SK-N-SH treated with all-trans-retinoic acid at 6 μM for 48 hours (cell line): ENCODE results near the gene TOR1A.

ENCODE experiments used
- ATAC-seq: fragments of 200-7000 bp; cut with Tn5 transposase; 3 replicates; pipeline ENCODE4 v1.9.1; 2020; ENCODE audit warnings: mild to moderate bottlenecking, moderate library complexity
- ARNTL ChIP-seq: fragments of 450-650 bp; formaldehyde crosslinking; IDR thresholded peaks from 2 replicates; pipeline ENCODE4 v1.5.0; 2020; ENCODE audit warnings: low read depth, mild to moderate bottlenecking, moderate library complexity, borderline replicate concordance
- BACH2 ChIP-seq: fragments of 250-450 bp; sonication (Bioruptor Pico); IDR thresholded peaks from 2 replicates; pipeline ENCODE4 v1.9.0; 2021; ENCODE audit warnings: mild to moderate bottlenecking, borderline replicate concordance
- CSDC2 ChIP-seq: fragments of 250-450 bp; sonication (Bioruptor Pico); IDR thresholded peaks from 2 replicates; pipeline ENCODE4 v1.5.0; 2020; ENCODE audit warnings: mild to moderate bottlenecking, moderate library complexity
- ESRRG ChIP-seq: fragments of 250-450 bp; sonication (Bioruptor Pico); IDR thresholded peaks from 2 replicates; pipeline ENCODE4 v1.6.1; 2021; ENCODE audit warnings: mild to moderate bottlenecking
- GLIS3 ChIP-seq: fragments of 250-450 bp; sonication (Bioruptor Pico); IDR thresholded peaks from 2 replicates; pipeline ENCODE4 v1.5.0; 2020; ENCODE audit warnings: mild to moderate bottlenecking, moderate library complexity
- ISL1 ChIP-seq: fragments of 250-450 bp; sonication (Bioruptor Pico); IDR thresholded peaks from 2 replicates; pipeline ENCODE4 v2.1.2; 2022; ENCODE audit warnings: mild to moderate bottlenecking, moderate library complexity
- OSR1 ChIP-seq: fragments of 250-450 bp; sonication (Bioruptor Pico); IDR thresholded peaks from 2 replicates; pipeline ENCODE4 v1.8.0; 2022; ENCODE audit warnings: moderate library complexity, mild to moderate bottlenecking, inconsistent platforms
- POU6F1 ChIP-seq: fragments of 250-450 bp; sonication (Bioruptor Pico); IDR thresholded peaks from 2 replicates; pipeline ENCODE4 v1.8.0; 2021; ENCODE audit warnings: low read depth, mild to moderate bottlenecking, moderate library complexity, borderline replicate concordance
- PPARA ChIP-seq: fragments of 250-450 bp; sonication (Bioruptor Pico); IDR thresholded peaks from 2 replicates; pipeline ENCODE4 v1.5.0; 2020; ENCODE audit warnings: mild to moderate bottlenecking, borderline replicate concordance
- RARB ChIP-seq: fragments of 250-450 bp; sonication (Bioruptor Pico); IDR thresholded peaks from 2 replicates; pipeline ENCODE4 v1.8.0; 2021; ENCODE audit warnings: mild to moderate bottlenecking, moderate library complexity
- SNAI2 ChIP-seq: fragments of 250-450 bp; sonication (Bioruptor Pico); IDR thresholded peaks from 2 replicates; pipeline ENCODE4 v1.5.0; 2020; ENCODE audit warnings: mild to moderate bottlenecking, moderate library complexity
- TCF4 ChIP-seq: fragments of 250-450 bp; sonication (Bioruptor Pico); IDR thresholded peaks from 2 replicates; pipeline ENCODE4 v1.8.0; 2021; ENCODE audit warnings: mild to moderate bottlenecking, moderate library complexity, borderline replicate concordance
- TOX ChIP-seq: fragments of 250-450 bp; sonication (Bioruptor Pico); IDR thresholded peaks from 2 replicates; pipeline ENCODE4 v1.8.0; 2021; ENCODE audit warnings: mild to moderate bottlenecking, moderate library complexity, borderline replicate concordance
- TSHZ2 ChIP-seq: fragments of 250-450 bp; sonication (Bioruptor Pico); IDR thresholded peaks from 2 replicates; pipeline ENCODE4 v1.5.0; 2020; ENCODE audit warnings: mild to moderate bottlenecking, moderate library complexity
- ZC3H10 ChIP-seq: fragments of 250-450 bp; sonication (Bioruptor Pico); IDR thresholded peaks from 2 replicates; pipeline ENCODE4 v1.5.1; 2021; ENCODE audit warnings: mild to moderate bottlenecking, moderate library complexity
- ZFP3 ChIP-seq: fragments of 250-450 bp; sonication (Bioruptor Pico); IDR thresholded peaks from 2 replicates; pipeline ENCODE4 v1.5.0; 2020; ENCODE audit warnings: mild to moderate bottlenecking, moderate library complexity
- ZFP30 ChIP-seq: fragments of 450-650 bp; formaldehyde crosslinking; IDR thresholded peaks from 2 replicates; pipeline ENCODE4 v1.5.0; 2022; ENCODE audit warnings: mild to moderate bottlenecking, moderate library complexity
- ZNF565 ChIP-seq: fragments of 450-650 bp; formaldehyde crosslinking; conservative IDR thresholded peaks from 2 replicates; pipeline ENCODE4 v1.5.0; 2020; ENCODE audit warnings: low read depth, mild to moderate bottlenecking, moderate library complexity
- ZNF70 ChIP-seq: fragments of 450-650 bp; formaldehyde crosslinking; IDR thresholded peaks from 2 replicates; pipeline ENCODE4 v1.5.0; 2020; ENCODE audit warnings: mild to moderate bottlenecking, moderate library complexity
- ZNF8 ChIP-seq: fragments of 450-650 bp; formaldehyde crosslinking; IDR thresholded peaks from 2 replicates; pipeline ENCODE4 v1.5.0; 2020; ENCODE audit warnings: mild to moderate bottlenecking, moderate library complexity
- TF ChIP-seq, protein P1 (sequence below): fragments of 250-450 bp; sonication (Bioruptor Pico); IDR thresholded peaks from 2 replicates; pipeline ENCODE4 v1.8.0; 2020; ENCODE audit warnings: mild to moderate bottlenecking, moderate library complexity, borderline replicate concordance
- TF ChIP-seq, protein P2 (sequence below): fragments of 250-450 bp; sonication (Bioruptor Pico); IDR thresholded peaks from 2 replicates; pipeline ENCODE4 v1.5.1; 2020; ENCODE audit warnings: low read depth, mild to moderate bottlenecking, moderate library complexity
- TF ChIP-seq, protein P3 (sequence below): fragments of 250-450 bp; sonication (Bioruptor Pico); IDR thresholded peaks from 2 replicates; pipeline ENCODE4 v1.5.1; 2021; ENCODE audit warnings: mild to moderate bottlenecking, moderate library complexity

TOR1A gene

DNA sequence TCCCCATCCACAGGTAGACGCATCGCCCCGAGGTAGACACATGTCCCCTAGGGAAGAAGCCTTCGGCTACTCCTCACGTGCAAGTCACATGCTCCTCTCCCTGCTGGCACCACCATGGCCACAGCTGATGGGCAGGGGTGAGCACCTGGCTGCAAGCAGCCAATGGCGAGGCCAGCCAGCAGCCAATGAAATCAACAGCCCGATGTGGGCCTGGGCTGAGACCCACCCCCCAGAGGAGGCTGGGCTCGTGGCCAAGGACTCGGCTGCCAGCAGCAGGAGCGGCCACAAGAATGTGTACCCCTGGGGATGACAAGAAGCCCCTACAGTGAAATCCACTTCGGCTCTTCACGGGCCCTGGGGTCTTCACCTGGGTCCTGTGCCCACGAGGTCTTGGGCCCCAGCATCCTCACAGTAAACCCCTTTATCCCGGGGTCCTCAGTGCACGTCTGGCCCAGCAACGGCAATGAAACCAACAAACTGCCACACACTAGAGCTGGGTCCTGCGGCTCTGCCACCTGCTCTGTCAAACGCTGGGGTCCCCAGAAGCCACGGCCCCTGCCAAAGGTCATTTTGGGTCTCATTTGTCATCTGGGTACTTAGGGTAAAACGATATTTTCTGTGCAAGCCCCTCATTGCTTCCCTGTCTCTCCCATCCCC lies 49.0 kb downstream of the TOR1A start:
- no peak for ATAC-seq
- TF ChIP-seq SNAI2, result no peak
- no peak for TF ChIP-seq ZFP3 (CRISPR knock-in tag)
- TF ChIP-seq ZC3H10 (CRISPR knock-in tag), result no peak
- TF ChIP-seq TOX (CRISPR knock-in tag), result no peak
- TF ChIP-seq ARNTL, result no peak
- no peak for TF ChIP-seq PPARA (CRISPR knock-in tag)
- no peak for TF ChIP-seq ZFP30 (CRISPR knock-in tag)
- TF ChIP-seq, protein P1, sequence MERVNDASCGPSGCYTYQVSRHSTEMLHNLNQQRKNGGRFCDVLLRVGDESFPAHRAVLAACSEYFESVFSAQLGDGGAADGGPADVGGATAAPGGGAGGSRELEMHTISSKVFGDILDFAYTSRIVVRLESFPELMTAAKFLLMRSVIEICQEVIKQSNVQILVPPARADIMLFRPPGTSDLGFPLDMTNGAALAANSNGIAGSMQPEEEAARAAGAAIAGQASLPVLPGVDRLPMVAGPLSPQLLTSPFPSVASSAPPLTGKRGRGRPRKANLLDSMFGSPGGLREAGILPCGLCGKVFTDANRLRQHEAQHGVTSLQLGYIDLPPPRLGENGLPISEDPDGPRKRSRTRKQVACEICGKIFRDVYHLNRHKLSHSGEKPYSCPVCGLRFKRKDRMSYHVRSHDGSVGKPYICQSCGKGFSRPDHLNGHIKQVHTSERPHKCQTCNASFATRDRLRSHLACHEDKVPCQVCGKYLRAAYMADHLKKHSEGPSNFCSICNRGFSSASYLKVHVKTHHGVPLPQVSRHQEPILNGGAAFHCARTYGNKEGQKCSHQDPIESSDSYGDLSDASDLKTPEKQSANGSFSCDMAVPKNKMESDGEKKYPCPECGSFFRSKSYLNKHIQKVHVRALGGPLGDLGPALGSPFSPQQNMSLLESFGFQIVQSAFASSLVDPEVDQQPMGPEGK, result no peak
- no peak for TF ChIP-seq BACH2 (CRISPR knock-in tag)
- no peak for TF ChIP-seq TCF4 (CRISPR knock-in tag)
- no peak for TF ChIP-seq TSHZ2 (CRISPR knock-in tag)
- no peak for TF ChIP-seq ZNF70 (CRISPR knock-in tag)
- no peak for TF ChIP-seq CSDC2 (CRISPR knock-in tag)
- TF ChIP-seq OSR1 (CRISPR knock-in tag), result no peak
- TF ChIP-seq ZNF8, result no peak
- no peak for TF ChIP-seq ZNF565

GRCh38 chr9:129773262-129774048 lies 50.5 kb downstream of the TOR1A start:
- no peak for TF ChIP-seq GLIS3 (CRISPR knock-in tag)
- TF ChIP-seq ZNF70 (CRISPR knock-in tag), result no peak
- TF ChIP-seq, protein P2, sequence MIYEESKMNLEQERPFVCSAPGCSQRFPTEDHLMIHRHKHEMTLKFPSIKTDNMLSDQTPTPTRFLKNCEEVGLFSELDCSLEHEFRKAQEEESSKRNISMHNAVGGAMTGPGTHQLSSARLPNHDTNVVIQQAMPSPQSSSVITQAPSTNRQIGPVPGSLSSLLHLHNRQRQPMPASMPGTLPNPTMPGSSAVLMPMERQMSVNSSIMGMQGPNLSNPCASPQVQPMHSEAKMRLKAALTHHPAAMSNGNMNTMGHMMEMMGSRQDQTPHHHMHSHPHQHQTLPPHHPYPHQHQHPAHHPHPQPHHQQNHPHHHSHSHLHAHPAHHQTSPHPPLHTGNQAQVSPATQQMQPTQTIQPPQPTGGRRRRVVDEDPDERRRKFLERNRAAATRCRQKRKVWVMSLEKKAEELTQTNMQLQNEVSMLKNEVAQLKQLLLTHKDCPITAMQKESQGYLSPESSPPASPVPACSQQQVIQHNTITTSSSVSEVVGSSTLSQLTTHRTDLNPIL (CRISPR knock-in tag), result no peak
- TF ChIP-seq, protein P1, result no peak
- TF ChIP-seq ESRRG (CRISPR knock-in tag), result no peak
- no peak for TF ChIP-seq PPARA (CRISPR knock-in tag)
- no peak for TF ChIP-seq ISL1 (CRISPR knock-in tag)
- no peak for TF ChIP-seq ZFP30 (CRISPR knock-in tag)
- no peak for TF ChIP-seq TSHZ2 (CRISPR knock-in tag)
- TF ChIP-seq ARNTL, result no peak
- TF ChIP-seq SNAI2, result no peak
- TF ChIP-seq ZNF8, result no peak
- TF ChIP-seq, protein P3, sequence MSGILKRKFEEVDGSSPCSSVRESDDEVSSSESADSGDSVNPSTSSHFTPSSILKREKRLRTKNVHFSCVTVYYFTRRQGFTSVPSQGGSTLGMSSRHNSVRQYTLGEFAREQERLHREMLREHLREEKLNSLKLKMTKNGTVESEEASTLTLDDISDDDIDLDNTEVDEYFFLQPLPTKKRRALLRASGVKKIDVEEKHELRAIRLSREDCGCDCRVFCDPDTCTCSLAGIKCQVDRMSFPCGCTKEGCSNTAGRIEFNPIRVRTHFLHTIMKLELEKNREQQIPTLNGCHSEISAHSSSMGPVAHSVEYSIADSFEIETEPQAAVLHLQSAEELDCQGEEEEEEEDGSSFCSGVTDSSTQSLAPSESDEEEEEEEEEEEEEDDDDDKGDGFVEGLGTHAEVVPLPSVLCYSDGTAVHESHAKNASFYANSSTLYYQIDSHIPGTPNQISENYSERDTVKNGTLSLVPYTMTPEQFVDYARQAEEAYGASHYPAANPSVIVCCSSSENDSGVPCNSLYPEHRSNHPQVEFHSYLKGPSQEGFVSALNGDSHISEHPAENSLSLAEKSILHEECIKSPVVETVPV (CRISPR knock-in tag), result no peak
- TF ChIP-seq OSR1 (CRISPR knock-in tag), result no peak
- TF ChIP-seq ZC3H10 (CRISPR knock-in tag), result no peak
- no peak for TF ChIP-seq TCF4 (CRISPR knock-in tag)
- no peak for TF ChIP-seq POU6F1 (CRISPR knock-in tag)
- TF ChIP-seq TOX (CRISPR knock-in tag), result no peak
- TF ChIP-seq RARB (CRISPR knock-in tag), result no peak
- ATAC-seq, result no peak
